Chondrocyte (in vitro differentiated cells): Measurements from ENCODE around the gene TM2D3. TPM values are rescaled to one million over a fixed set of nuclear protein-coding genes. Genes with fewer than 3 reads are reported as not detected.

Experiments used
- DNase-seq: peaks from one replicate; pipeline ENCODE4 v3.0.0; 2021; ENCODE audit warnings: mixed read lengths, low spot score
- H3K27ac Mint-ChIP-seq: one replicate; pipeline ENCODE4 v1.8.0; 2021; ENCODE audit warnings: mild to moderate bottlenecking, moderate library complexity, mixed read lengths; ENCODE audit not compliant: unreplicated experiment
- H3K27me3 Mint-ChIP-seq: 2 replicates; pipeline ENCODE4 v1.8.0; 2021; ENCODE audit warnings: low read depth, mixed read lengths
- H3K36me3 Mint-ChIP-seq: 2 replicates; pipeline ENCODE4 v1.8.0; 2021; ENCODE audit warnings: low read depth, mixed read lengths
- H3K4me1 Mint-ChIP-seq: 2 replicates; pipeline ENCODE4 v1.8.0; 2021; ENCODE audit warnings: low read depth, mild to moderate bottlenecking, mixed read lengths
- H3K4me3 Mint-ChIP-seq: one replicate; pipeline ENCODE4 v1.8.0; 2021; ENCODE audit warnings: mild to moderate bottlenecking, moderate library complexity, mixed read lengths; ENCODE audit not compliant: unreplicated experiment
- H3K9me3 Mint-ChIP-seq: 2 replicates; pipeline ENCODE4 v1.8.0; 2021; ENCODE audit warnings: low read depth, mixed read lengths
- total RNA-seq: library from RNA; stranded (reverse); gene quantifications from 3 replicates; pipeline ENCODE4 v1.2.1, GENCODE V29; 2021
- TF ChIP-seq, protein P1 (sequence below): fragments of 200-600 bp; sonication (generic); IDR thresholded peaks from 2 replicates; pipeline ENCODE4 v1.5.0; 2021; ENCODE audit warnings: antibody characterized with exemption, mild to moderate bottlenecking, moderate library complexity

TM2D3 gene
- total RNA-seq, 1 donor from 2014 or later = 44.7 TPM

DNA sequence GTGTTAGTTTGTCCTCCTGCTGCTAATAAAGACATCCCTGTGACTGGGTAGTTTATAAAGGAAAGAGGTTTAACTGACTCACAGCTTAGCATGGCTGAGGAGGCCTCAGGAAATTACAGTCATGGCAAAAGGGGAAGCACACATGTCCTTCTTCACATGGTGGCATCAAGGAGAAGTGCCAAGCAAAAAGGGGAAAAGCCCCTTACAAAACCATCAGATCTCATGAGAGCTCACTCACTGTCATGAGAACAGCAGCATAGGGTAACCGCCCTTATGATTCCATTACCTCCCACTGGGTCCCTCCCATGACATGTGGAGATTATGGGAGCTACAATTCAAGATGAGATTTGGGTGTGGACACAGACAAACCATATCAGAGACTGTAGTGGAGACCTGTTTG, 27.0 kb downstream of the TM2D3 start:
- H3K27me3 Mint-ChIP-seq = no peaks in the 10 kb centered on the region
- TF ChIP-seq, protein P1, sequence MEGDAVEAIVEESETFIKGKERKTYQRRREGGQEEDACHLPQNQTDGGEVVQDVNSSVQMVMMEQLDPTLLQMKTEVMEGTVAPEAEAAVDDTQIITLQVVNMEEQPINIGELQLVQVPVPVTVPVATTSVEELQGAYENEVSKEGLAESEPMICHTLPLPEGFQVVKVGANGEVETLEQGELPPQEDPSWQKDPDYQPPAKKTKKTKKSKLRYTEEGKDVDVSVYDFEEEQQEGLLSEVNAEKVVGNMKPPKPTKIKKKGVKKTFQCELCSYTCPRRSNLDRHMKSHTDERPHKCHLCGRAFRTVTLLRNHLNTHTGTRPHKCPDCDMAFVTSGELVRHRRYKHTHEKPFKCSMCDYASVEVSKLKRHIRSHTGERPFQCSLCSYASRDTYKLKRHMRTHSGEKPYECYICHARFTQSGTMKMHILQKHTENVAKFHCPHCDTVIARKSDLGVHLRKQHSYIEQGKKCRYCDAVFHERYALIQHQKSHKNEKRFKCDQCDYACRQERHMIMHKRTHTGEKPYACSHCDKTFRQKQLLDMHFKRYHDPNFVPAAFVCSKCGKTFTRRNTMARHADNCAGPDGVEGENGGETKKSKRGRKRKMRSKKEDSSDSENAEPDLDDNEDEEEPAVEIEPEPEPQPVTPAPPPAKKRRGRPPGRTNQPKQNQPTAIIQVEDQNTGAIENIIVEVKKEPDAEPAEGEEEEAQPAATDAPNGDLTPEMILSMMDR = no peak
- no peak overlapping the region for H3K4me3 Mint-ChIP-seq
- H3K4me1 Mint-ChIP-seq = peaks cover 14% of the 10 kb centered on the region
- peaks cover 14% of the 10 kb centered on the region for H3K36me3 Mint-ChIP-seq
- no peak for DNase-seq
- no peak overlapping the region for H3K27ac Mint-ChIP-seq
- H3K9me3 Mint-ChIP-seq = peaks cover 20% of the 10 kb centered on the region

- Mint-ChIP-seq H3K36me3 (peaks cover 14% of the 10 kb centered on the region), H3K9me3 (peaks cover 20% of the 10 kb centered on the region), H3K27ac (no peak overlapping the region), H3K27me3 (no peaks in the 10 kb centered on the region), H3K4me3 (no peak overlapping the region), H3K4me1 (peaks cover 14% of the 10 kb centered on the region)
- TF ChIP-seq, protein P1 = no peak
- no peak for DNase-seq
These were observed 28.5 kb downstream of the TM2D3 start for GRCh38 chr15:101623367-101624304.

- H3K4me1 Mint-ChIP-seq = peaks cover 14% of the 10 kb centered on the region
- H3K4me3 Mint-ChIP-seq = no peak overlapping the region
- TF ChIP-seq, protein P1 = no peak
- H3K27ac Mint-ChIP-seq = no peak overlapping the region
- peaks cover 20% of the 10 kb centered on the region for H3K9me3 Mint-ChIP-seq
- DNase-seq = no peak
- no peaks in the 10 kb centered on the region for H3K27me3 Mint-ChIP-seq
- H3K36me3 Mint-ChIP-seq = peaks cover 14% of the 10 kb centered on the region
These were observed 30.2 kb downstream of the TM2D3 start for GRCh38 chr15:101621961-101622360.

- Mint-ChIP-seq H3K27me3 (peaks cover 1% of the 10 kb centered on the region), H3K27ac (peak overlapping the region; percentile 18), H3K4me1 (peaks cover 21% of the 10 kb centered on the region), H3K36me3 (peaks cover 11% of the 10 kb centered on the region), H3K9me3 (peaks cover 20% of the 10 kb centered on the region), H3K4me3 (peak overlapping the region; percentile 14)
- DNase-seq = no peak
- TF ChIP-seq, protein P1 = no peak
These were observed 31.5 kb downstream of the TM2D3 start for GRCh38 chr15:101620671-101621070.

DNA sequence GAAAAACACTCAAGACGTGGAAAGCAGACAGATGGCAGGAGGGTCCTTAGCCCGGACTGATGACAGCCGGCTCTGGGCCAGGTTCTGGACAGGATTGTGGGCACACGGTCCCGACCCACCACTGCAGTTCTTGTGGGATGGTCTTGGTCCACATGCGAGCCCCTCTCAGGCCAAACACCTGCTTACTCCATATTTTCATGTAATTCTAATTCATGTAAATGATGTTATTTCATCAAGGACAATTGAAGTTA, 32.6 kb downstream of the TM2D3 start:
- Mint-ChIP-seq H3K9me3 (peaks cover 20% of the 10 kb centered on the region), H3K4me1 (peaks cover 24% of the 10 kb centered on the region), H3K27ac (no peak overlapping the region), H3K4me3 (no peak overlapping the region), H3K36me3 (peaks cover 11% of the 10 kb centered on the region), H3K27me3 (peaks cover 2% of the 10 kb centered on the region)
- no peak for DNase-seq
- TF ChIP-seq, protein P1 = no peak
